AG08396 (cell line): ENCODE data around the gene GSTM3.
"Not testable (repeated sequence)": the region's sequence is repeated elsewhere in the genome, so short reads cannot be mapped to it uniquely, and the experiment has no call there.

ENCODE experiments used
- DNase-seq: peaks from one replicate; pipeline ENCODE4 v3.0.0; 2012; ENCODE audit warnings: low spot score, mixed read lengths

Gene GSTM3

DNA sequence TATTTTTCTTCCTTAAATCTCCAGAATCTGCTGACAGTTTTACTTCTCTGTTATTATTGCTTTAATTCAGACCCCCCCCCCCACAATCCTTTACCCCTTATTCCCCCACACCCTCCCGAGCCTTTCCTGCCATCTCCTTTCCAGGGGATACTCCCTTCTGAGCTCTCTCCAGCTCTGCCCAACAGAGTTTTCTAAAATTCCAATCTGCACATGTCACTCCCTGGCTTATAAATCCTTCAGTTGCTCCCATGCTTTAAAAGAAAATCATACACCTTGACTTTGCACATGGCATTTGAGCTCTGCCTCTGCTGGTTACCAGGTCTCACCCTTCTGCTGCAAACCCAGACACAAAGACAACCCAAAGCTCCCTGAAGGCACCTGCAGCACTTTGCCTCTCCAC, 34.6 kb upstream of the GSTM3 start:
- no peak for DNase-seq

DNA sequence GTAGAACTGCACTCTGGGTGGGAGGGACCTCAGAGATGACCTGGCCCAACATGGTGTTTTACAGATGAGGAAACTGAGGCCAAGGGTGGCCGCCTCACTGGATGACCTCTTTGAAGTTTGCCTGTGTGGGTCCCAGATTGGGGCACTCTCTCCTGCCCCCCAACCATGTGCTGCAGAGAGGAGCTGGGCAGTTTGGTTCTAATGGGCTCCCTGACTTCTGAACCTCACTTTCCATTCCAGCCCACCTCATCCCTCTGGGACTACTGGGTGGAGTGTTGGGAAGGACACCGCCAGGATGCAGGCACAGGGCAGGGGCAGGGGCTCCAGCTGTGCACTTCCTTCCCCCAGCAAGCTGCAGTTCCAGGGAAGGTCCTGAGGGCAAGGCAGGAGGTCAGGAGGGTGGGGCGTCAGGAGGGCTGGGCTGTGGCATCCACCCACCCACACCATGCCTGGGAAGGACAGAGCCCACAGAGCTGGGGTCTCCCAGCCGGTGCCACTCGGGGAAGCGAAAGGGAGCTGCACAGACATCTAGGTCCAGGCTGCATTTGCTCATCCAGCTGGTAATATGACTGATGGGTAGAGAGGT, 33.2 kb upstream of the GSTM3 start:
- no peak for DNase-seq

DNA sequence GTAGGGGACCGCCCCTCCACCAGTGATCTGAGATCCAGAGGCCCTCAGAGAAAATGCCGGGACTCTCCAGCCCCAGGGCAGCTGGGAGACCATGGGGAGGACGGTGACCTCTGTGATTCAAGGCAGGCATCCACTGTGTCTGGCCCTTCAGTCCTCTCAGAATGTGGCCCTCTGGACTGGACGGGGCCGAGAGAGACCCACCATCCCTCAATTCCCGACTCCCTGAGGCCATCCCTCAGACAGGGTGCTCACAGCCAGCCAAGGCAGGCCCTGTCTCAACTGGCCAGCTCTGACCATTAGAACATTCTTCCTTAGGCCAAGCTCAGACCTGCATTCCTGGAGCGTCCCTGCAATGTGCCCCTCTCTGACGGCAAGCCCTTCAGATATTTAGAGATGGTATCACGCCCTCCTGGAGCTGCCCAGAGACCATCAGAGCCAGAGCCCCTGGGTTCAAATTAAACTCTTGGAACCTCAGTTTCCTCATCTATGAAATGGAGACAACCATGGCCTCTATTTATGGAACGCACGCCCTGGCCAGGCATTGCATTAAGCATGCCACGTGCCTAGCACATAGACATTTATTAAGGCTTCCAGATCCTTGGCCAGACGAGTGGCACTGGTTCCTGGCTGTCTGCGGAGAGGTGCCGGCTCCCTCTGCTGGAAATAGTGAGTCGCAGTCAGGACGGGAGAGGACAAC, 32.5 kb upstream of the GSTM3 start:
- DNase-seq, result peak; percentile 85

DNA sequence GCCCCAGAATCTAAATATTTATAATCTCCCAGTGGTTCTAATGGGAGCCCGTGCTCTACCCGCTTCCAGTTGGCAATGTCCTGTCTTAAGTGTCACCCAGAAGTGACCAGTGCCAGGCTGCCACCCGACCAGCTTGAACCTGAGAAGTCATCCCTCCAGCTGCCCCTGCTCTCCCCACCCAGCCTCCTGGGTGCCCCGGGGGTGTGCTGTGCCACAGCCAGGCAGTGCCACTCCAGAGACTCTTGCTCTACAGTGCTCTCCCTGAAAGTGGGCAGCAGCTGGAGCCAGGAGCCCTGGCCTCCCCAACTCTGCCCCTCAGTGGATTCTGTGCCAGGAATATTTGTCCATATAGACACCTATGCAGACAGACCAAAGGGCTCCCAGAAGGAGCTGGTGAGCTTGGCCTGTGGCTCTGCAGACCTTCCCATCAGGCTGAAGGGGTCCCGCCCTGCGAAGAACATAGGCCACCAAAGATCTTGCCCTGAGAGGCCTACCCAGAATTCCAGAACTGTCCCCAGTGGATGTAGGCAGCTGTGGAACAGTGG, 31.9 kb upstream of the GSTM3 start:
- DNase-seq, result no peak

DNA sequence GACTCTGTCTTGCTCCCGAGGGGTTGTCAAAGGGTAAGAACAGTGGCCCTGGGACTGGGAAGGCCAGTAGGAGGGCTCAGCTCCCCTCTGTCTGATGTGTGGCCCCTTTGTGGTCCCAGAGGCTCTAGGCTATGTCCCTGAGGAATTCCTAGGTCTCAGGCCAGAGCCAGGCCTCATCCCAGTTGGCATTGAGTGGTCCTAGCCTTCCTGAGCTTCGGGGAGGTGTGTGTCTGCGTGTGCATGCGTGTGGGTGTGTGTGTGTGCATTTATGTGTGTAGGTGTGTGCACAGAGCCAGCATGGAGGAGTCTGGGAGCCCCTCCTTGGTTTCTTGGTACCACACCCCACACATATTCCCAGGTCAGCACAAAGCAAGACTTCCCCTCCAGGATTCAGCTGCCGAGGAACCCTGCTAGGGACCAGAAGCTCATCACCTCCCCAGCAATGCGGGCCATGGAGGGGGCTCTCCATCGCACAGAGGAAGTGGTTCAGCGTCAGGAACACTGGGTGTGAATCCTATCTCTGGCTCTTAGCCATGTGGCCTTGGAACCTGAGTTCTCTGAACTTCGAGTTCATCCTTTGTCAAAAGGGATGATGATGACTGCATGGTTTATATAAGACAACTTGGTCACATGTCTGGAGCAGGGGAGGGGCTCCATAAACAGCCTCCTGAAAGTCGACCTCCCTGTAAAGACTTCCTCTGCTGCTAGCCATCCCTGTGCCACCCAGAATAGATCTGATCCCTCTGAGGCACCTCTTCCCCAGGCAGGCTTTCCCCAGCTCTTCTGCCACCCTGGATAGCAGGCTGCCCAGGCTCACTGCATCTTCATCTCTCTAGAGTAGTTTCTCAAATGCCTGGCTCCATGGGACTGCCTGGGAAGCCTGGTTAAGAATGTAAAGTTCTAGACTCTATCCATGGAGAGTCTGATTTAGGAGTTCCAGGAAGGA, 31.1 kb upstream of the GSTM3 start:
- no peak for DNase-seq

DNA sequence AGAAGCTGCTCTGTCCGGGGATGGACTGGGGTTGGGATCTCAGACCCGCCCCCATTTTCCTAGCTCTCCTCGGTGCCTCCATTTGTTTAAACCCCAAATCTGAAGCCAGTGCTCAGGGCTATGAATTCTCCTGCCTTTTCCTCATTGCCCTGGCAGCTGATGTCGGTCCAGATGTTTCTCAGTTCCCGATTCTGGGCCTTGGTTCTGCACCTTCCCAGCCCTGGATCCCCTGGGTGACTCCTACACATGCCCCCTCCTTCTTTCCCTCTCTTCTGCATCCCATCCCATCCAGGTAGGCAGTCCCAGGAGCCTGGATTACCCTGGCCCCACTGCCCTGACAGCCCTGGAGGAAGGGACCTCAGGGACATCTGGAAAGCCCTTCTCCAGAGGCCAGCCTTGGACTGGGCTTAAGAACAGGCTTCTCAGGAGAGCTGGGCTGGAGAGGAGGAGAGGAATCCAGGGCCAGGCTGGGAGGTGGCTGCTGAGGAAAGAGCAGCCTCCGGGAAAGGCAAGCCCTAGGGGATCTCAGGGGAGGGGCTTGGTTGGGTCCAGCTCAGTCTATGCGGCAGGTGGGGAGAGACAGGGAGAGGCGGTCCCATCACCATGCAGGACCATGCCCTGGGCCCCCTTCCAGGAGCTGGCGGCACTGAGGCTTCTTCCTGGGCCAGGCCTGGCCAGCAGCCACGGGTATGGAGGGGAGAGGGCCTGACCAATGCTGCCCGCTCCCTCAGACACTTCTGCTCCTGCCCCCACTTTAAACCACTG, 29.7 kb upstream of the GSTM3 start:
- no peak for DNase-seq

DNA sequence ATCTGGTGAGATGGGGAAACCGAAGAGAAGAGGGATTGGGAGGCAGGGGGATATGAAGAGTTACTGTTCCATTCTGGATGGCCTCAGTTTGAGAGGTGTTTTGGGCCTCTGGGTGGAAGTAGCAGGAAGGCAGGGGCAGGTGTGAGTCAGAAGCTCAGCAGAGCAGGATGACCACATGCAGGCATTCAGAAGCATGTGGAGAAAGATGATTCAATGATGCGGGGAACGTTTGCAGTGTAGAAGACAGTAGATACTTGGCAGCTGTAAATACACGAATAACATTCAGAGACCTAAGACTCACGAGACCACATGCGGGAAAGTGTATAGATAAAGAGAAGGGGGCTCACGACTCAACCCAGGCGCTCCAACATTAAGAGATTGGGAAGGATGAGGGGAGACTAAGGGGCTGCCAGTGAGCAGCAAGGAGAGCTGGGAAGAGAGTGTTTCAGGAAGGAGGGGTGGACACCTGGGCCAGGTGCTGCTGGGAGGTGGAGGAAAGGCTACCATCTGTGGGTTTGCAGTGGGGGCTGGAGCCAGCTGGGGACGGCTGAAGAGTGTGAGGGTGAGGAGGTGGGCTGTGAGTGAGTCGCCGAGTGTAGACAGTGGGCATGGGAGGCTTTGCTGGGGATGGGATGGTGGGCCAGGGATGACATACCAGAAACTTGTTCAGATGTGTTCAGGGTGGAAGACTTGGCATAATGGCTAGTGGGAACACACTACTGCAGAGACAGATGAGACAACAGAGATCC, 28.7 kb upstream of the GSTM3 start:
- peak; percentile 81 for DNase-seq

DNA sequence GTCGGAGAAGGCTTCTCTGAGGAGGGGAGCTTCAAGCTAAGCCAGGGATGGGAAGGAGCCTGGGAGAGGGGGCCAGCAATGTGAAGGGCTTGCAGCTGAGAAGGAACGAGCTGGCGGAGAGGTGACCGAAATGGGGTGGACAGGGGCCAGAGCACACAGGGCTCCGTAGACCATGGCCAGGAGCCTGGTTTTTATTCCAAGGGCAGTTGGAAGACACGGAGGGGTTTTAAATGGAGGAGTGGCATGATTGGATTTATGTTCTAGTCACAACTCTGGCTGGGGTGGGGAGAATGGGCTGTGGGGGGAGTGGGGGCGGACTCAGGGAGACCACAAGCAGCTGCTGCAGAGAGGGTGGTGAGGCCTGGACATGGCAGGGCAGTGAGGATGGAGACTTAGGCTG, 28.0 kb upstream of the GSTM3 start:
- DNase-seq, result no peak

DNA sequence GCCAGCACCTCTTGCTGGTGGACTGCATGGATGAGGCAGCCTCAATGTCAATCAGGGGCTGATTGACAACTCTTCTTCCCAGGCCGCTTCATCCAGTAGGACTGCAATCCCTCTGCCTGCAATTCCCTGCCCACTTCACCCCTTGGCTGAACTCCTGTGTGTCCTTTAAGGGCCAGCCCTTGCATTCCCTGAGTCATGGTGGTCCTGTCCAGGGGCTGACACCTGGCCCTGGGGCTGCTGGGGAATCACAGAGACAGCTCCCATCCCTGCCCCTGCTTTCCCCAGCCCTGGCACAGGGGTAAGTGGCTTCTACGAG, 27.5 kb upstream of the GSTM3 start:
- DNase-seq, result no peak

DNA sequence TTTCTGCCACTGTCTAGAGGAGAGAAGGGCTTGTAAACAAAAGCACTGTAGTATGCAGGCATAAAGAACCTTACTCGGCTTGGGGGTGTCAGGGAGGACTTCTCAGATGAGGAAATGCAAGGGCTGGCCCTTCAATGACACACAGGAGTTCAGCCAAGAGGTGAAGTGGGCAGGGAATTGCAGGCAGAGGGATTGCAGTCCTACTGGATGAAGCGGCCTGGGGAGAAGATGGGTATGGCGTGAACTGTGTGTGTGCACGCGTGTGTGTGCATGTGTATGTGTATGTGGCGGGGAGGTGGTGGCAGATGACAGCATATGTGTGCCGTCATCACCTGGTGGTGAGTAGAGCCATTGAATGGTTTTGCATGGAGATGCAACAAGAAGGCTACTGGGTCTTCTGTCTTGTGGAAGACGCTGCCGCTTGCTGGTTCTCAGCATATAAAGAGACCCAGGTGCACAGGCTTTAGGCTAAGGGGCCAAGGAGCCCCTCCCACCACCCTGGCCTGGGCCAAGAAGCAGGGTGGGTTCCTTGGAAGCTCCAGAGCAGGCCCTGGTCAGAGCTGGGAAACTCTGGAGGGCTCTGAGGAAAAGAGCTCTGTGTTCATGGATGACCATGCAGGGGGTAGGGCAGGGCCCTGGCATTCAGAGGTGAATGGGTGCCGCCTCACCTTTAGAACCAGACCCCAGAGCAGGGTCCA, 26.9 kb upstream of the GSTM3 start:
- DNase-seq, result no peak

DNA sequence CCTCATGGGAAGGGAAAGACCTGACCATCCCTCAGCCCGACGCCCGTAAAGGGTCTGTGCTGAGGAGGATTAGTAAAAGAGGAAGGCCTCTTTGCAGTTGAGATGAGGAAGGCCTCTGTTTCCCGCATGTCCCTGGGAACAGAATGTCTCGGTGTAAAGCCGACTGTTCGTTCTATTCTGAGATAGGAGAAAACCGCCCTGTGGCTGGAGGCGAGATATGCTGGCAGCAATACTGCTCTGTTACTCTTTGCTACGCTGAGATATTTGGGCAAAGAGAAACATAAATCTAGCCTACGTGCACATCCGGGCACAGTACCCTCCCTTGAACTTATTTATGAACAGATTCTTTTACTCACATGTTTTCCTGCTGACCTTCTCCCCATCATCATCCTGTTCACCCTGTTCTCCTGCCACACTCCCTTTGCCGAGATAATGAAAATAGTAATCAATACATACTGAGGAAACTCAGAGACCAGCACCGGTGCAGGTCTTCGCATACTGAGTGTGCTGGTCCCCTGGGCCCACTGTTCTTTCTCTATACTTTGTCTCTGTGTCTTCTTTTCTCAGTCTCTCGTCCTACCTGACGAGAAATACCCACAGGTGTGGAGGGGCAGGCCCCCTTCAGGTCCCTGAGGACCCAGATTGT, 26.3 kb upstream of the GSTM3 start:
- not testable (repeated sequence) for DNase-seq

DNA sequence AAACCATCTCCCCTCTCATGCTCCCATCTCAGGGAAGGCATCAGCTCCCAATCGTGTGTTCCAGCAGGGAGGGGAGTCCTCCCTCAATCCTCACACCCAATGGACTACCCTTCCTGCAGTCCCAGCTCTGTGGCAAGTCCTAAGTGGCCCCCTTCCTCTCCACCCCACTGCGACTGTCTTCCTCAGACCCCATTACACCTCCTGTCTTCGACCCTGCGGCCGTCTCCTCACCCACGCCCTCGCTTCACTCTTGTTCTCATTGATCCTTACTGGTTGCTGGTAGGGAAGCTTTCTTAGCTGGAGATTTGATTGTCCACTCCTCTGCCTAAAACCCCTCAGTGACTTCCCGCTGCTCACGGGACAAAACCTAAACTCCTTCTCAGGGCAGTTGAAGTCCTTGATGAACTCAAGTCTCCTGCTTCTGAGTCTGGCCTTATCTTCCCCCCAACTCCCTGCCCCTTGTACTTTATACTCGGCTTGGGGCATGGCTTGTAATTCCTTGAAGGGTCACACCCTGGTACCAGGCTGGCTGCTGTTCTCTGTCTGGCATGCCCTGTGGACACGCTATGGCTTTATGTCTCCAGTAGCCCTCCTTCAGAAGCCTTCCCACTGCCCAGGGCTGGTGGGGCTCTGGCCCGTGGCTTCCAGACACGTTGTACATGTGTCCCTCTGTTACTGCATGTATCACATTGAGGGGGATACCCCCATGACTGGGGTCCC, 25.2 kb upstream of the GSTM3 start:
- DNase-seq, result no peak

DNA sequence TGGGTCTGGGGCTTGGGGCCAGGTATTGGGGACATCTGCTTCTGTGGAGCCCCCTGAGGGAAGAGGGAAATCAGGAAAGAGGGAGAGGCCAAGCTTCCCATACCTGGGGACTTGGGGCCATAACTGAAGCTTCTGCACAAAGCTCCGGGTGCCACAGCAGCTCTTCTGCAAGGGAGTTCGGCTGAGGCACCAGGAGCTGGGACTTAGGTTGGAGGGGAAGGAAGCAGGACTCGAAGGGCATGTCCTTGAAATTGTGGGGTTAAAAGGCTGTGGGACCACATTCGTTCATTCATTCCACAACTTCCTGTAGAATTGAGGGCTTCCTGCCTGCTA, 24.6 kb upstream of the GSTM3 start:
- DNase-seq, result no peak

DNA sequence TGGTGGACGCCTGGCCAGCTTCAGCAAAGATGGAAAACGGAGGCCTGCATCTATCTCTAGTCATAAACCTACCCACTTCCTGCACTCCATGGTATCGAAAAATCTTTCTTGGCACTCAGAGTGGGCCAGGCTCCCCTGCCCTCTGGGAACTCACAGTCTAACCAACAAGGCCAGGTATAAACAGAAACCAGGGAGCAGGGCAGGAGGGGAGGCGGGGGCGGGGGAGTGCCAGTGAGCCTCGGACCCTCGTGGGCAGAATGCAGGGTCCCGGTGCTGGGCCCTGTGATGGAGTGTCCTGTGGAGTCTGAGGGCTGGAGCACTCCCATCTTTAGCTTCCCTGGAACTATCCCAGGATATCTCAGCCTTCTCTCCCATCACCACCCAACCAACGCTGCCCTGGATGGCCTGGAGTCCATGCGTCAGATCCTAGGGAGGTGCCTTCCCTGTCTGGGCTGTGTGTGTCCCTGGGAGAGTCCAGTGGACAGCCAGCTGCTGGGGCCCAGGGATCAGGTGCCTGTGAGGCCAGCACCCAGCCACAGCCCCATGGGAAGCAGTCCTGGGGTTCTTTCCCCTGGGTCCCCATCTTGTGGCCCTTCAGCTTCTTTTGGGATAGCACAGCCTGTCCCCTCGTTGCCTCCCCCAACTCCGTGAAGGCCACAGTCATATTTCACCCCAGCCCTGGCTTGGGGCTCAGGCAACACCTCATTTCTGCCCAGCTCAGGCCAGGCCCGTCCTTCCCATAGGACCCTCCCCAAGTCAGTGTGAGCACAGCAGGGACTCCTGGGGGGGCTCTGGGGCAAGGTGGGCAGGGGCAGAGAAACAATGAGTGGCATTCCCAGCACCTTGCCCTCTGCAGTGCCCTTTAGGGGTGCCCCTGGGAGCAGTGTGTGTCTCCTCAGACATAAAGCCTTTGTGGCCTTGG, 24.0 kb upstream of the GSTM3 start:
- no peak for DNase-seq

DNA sequence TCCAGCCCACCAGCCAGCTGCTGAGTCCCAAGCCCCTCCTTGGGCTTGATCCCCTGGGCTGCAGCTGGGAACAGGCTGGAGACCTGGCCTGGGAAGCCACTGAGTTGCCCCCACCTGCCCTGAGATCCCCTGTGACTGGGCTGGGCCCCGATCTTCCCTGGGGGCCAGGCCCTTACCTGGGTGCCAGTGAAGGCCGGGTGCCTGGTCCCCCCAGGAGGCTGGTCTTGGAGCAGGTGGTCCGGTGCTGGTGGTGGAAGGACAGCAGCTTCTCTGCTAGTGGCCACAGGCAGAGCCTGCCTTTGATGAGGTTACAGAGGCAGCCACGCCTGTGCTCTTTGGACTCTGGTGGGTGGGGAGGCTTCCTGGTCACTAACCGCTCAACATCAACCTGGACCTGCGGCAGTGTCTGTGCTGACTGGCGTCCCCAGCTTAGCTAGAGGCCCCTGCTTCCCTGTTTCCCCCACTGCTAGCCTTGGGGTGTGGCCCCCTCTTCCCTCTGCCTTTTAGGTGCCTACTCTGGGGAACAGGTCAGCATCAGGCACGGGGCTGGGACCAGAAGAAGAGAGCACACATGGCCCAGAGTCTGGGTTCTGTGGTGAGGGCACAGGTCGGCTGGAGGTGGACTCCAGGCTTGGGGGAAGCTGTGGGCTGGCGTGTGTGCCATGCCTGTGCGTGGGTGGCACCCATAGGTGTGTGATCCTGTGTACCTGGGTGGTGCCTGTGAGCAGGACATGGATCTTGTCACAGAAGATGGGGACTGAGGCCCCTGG, 23.0 kb upstream of the GSTM3 start, which contains the start of gene EPS8L3:
EPS8L3 (minus strand) TSS at position 278 of the 770 bp plus-strand sequence. CDS start 2,174 bp downstream, outside the sequence.
- no peak for DNase-seq

DNA sequence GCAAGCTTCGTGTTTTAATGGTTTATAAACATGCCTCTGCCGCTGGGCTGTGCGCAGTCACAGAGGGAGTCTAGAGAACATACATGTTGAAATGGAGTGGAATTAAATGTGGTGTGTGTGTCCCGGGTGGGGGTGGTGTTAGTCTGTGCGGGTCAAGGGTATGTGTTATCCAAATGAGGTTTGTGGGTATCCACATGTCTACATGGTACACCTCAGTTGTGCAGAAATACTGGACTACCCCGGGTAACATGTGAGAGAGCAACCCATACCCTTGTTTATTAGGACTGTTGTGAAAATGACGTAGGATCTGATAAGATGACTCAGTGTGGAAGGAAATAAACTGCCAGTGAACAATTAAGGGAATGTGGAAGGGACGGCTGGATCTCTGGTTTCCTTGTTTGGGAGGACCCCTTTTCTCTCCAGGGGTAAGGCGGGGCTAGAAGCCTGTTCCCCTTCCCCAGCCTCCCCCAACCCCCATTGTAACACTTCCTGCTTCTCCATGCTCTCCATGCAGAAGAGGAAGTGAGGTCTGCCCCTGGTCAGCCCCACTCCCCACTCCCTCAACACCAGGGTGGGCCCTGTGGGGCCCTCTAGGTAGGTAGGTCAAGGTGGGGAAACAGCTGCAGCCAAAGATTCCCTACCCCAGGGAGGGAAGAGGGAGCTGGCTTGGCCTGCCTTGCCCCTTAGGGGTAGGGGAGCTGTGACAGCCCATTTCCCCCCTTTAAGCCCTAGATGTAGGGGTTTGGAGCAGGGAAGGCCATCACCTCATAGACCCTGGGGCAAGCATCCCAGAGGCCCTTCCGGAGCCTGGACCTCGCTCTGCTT, 22.2 kb upstream of the GSTM3 start:
- peak; percentile 68 for DNase-seq
